Measurements from ENCODE around the gene GMDS. TPM values are rescaled to one million over a fixed set of nuclear protein-coding genes. Genes with fewer than 3 reads are reported as not detected.

The GMDS gene
- total RNA-seq, 1 donor from 2014 or later, result 34.0 TPM

GRCh38 chr6:1701668-1702353 lies 543.6 kb downstream of the GMDS start:
- Mint-ChIP-seq H3K27ac (ENCODE audit: unreplicated experiment) (peak overlapping the region; percentile 97), H3K4me1 (ENCODE audit: low read depth) (peaks cover 74% of the 10 kb centered on the region), H3K36me3 (ENCODE audit: low read depth) (no peaks in the 10 kb centered on the region)

DNA sequence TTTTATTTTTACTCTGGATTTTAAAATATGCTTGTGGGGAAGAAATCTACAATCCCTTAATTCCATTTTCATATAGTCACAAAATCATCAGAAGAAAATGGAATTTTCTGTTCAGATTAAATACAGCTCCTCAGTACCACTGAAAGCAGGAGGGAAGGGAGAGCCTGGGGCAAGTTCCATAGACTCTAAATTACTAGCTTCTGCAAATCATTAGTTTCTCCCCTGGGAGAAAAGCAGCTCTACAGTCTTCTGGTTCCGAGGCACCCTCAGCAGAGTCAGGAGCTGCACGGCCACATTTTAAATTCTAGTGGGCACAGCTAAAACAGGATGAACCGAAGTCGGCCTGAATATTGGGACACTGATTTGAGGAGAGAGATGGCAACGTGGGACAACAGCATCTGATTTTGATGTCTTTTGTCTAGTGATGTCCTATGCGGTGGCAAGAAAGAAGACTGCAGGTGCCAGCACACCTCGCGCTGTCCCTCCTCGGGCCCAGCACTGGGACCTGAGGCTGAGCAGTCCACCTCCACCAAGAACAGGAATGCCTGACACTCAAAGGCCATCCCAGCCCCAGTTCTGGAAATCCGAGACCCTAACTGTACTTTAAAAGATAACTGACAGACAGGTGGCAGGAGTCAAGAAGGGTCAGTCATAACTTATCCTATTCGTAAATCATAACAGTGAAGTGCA lies 545.0 kb downstream of the GMDS start:
- Mint-ChIP-seq H3K27ac (ENCODE audit: unreplicated experiment) (peak overlapping the region; percentile 97), H3K4me1 (ENCODE audit: low read depth) (peaks cover 87% of the 10 kb centered on the region), H3K27me3 (ENCODE audit: low read depth) (no peaks in the 10 kb centered on the region), H3K36me3 (ENCODE audit: low read depth) (no peaks in the 10 kb centered on the region), H3K9me3 (ENCODE audit: low read depth) (no peaks in the 10 kb centered on the region), H3K4me3 (ENCODE audit: unreplicated experiment) (no peak overlapping the region)
- TF ChIP-seq, protein P1, sequence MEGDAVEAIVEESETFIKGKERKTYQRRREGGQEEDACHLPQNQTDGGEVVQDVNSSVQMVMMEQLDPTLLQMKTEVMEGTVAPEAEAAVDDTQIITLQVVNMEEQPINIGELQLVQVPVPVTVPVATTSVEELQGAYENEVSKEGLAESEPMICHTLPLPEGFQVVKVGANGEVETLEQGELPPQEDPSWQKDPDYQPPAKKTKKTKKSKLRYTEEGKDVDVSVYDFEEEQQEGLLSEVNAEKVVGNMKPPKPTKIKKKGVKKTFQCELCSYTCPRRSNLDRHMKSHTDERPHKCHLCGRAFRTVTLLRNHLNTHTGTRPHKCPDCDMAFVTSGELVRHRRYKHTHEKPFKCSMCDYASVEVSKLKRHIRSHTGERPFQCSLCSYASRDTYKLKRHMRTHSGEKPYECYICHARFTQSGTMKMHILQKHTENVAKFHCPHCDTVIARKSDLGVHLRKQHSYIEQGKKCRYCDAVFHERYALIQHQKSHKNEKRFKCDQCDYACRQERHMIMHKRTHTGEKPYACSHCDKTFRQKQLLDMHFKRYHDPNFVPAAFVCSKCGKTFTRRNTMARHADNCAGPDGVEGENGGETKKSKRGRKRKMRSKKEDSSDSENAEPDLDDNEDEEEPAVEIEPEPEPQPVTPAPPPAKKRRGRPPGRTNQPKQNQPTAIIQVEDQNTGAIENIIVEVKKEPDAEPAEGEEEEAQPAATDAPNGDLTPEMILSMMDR (IDR thresholded peaks at IDR 0.05), result no peak
- DNase-seq (ENCODE audit: low spot score), result no peak

More at GRCh38 chr6:1701668-1702353, 543.6 kb downstream of the GMDS start:
- no peaks in the 10 kb centered on the region for H3K27me3 Mint-ChIP-seq (ENCODE audit: low read depth)
- H3K4me3 Mint-ChIP-seq (ENCODE audit: unreplicated experiment), result peak overlapping the region; percentile 62
- TF ChIP-seq, protein P1 (IDR thresholded peaks at IDR 0.05), result no peak
- no peak for DNase-seq (ENCODE audit: low spot score)
- no peaks in the 10 kb centered on the region for H3K9me3 Mint-ChIP-seq (ENCODE audit: low read depth)

DNA sequence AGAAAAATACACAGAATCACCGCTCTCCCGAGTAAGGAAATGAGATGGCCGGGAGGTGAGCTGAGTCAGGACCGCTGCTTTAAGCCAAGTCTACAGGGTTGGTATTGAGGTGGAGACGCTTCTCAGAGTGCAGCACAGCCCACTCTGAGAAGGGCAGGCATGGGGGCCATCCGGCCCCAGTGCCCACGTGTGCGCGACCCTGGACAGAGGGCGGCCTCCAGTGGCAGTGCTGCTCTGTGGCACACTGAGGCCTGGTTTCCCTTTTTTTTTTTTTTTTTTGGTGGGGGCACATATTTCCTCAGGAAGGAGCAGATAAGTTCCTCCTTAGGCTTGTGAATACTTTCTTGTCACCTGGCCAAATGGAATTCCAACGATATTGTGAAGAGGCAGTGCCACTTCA lies 546.9 kb downstream of the GMDS start:
- H3K9me3 Mint-ChIP-seq (ENCODE audit: low read depth), result no peaks in the 10 kb centered on the region
- H3K27me3 Mint-ChIP-seq (ENCODE audit: low read depth), result no peaks in the 10 kb centered on the region
- H3K27ac Mint-ChIP-seq (ENCODE audit: unreplicated experiment), result peak overlapping the region; percentile 13
- no peak overlapping the region for H3K4me3 Mint-ChIP-seq (ENCODE audit: unreplicated experiment)
- TF ChIP-seq, protein P1 (IDR thresholded peaks at IDR 0.05), result no peak
- peaks cover 84% of the 10 kb centered on the region for H3K4me1 Mint-ChIP-seq (ENCODE audit: low read depth)
- no peaks in the 10 kb centered on the region for H3K36me3 Mint-ChIP-seq (ENCODE audit: low read depth)
- DNase-seq (ENCODE audit: low spot score), result no peak

DNA sequence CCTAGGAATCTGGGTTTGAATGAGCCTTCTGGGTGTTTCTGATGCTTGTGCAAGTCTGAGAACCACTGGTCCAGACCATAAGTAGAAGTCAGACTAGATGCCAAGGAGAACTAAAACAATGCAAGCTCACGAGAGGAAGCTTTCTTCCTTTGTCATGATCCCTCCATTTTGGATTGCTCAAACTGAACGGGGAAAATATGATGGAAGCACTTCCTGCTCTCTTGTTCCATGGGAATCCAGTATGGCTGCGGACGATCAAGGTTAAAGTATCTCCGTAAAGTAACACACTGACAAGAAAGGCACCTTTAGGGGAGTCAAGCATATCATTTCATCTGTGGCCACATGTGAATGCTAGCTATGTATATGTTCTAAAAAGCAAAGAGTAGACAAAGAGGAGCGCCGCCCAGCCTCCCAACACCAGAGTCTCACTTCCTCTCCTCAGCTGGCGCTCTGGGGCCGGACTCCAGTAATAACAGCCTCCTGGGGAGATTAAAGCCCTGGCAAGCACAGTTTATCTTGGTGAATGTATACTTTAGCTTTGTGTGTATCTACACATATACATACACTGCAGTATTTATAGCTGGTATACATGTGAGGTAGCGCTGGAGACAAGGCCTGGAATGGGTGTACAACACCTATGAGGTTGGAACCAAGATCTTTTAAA lies 547.6 kb downstream of the GMDS start:
- Mint-ChIP-seq H3K4me1 (ENCODE audit: low read depth) (peaks cover 77% of the 10 kb centered on the region), H3K27ac (ENCODE audit: unreplicated experiment) (peak overlapping the region; percentile 13), H3K9me3 (ENCODE audit: low read depth) (peaks cover under 1% of the 10 kb centered on the region), H3K27me3 (ENCODE audit: low read depth) (no peaks in the 10 kb centered on the region), H3K4me3 (ENCODE audit: unreplicated experiment) (no peak overlapping the region), H3K36me3 (ENCODE audit: low read depth) (no peaks in the 10 kb centered on the region)
- no peak for DNase-seq (ENCODE audit: low spot score)
- TF ChIP-seq, protein P1 (IDR thresholded peaks at IDR 0.05), result no peak

- H3K4me1 Mint-ChIP-seq (ENCODE audit: low read depth), result peaks cover 64% of the 10 kb centered on the region
- H3K27me3 Mint-ChIP-seq (ENCODE audit: low read depth), result no peaks in the 10 kb centered on the region
- peaks cover 5% of the 10 kb centered on the region for H3K36me3 Mint-ChIP-seq (ENCODE audit: low read depth)
- H3K27ac Mint-ChIP-seq (ENCODE audit: unreplicated experiment), result peak overlapping the region; percentile 77
- TF ChIP-seq, protein P1 (IDR thresholded peaks at IDR 0.05), result no peak
- no peak for DNase-seq (ENCODE audit: low spot score)
- H3K4me3 Mint-ChIP-seq (ENCODE audit: unreplicated experiment), result no peak overlapping the region
- peaks cover 9% of the 10 kb centered on the region for H3K9me3 Mint-ChIP-seq (ENCODE audit: low read depth)
Observed at GRCh38 chr6:1696463-1696850, 548.9 kb downstream of the GMDS start.
